Right lobe of liver (tissue), 4 donors: ENCODE data around the gene PHACTR2.

Experiments used
- CTCF ChIP-seq, 4 donors: fragments of 200-600 bp in 3 of 4; fragments of 450-650 bp in 1 of 4; IDR thresholded peaks; one replicate each; pipeline versions ENCODE4 v1.5.1 to v1.8.0; 2016 to 2022; ENCODE audit warnings: antibody characterized with exemption in 4 of 4, mild to moderate bottlenecking in 2 of 4
- POLR2A ChIP-seq: fragments of 450-650 bp; IDR thresholded peaks from one replicate; pipeline ENCODE4 v1.6.1; 2017; ENCODE audit warnings: antibody characterized with exemption, mild to moderate bottlenecking
- donor health status: DM: no; HTN: no; CAD: no.
- donor health status: DM: no; HTN: no; CAD: no.
- donor health status: DM: no; HTN: yes; CAD: no.

- no peak for TF ChIP-seq CTCF (IDR thresholded peaks at IDR 0.05)
- no peak for TF ChIP-seq POLR2A
Observed at GRCh38 chr6:143733510-143733909, 55.7 kb downstream of the PHACTR2 start.
